HG02571 (cell line): ENCODE results near the gene RPSA.
"Not testable (repeated sequence)": the region's sequence is repeated elsewhere in the genome, so short reads cannot be mapped to it uniquely, and the experiment has no call there.

ENCODE experiments used
- ATAC-seq: cut with Tn5 transposase; IDR thresholded peaks from one replicate; pipeline ENCODE4 v1.9.1; 2021; ENCODE audit warnings: mild to moderate bottlenecking, moderate library complexity; ENCODE audit not compliant: unreplicated experiment

The RPSA gene

GRCh38 chr3:39406368-39407258 lies at the start of gene RPSA:
Gene RPSA, plus strand, starts transcription at chr3:39406720. Its CDS starts 934 bp downstream, at chr3:39407654.
- ATAC-seq, result peak; percentile 96

GRCh38 chr3:39358333-39358732 lies 48.2 kb upstream of the RPSA start:
- no peak for ATAC-seq

GRCh38 chr3:39361252-39361927 lies 45.1 kb upstream of the RPSA start:
- peak; percentile 68 for ATAC-seq

GRCh38 chr3:39362192-39362591 lies 44.3 kb upstream of the RPSA start:
- no peak for ATAC-seq

- no peak for ATAC-seq
Measured at GRCh38 chr3:39362812-39363211, 43.7 kb upstream of the RPSA start.

- ATAC-seq, result not testable (repeated sequence)
Measured at GRCh38 chr3:39370450-39370849, 36.1 kb upstream of the RPSA start.

GRCh38 chr3:39372833-39373232 lies 33.7 kb upstream of the RPSA start:
- no peak for ATAC-seq

GRCh38 chr3:39376959-39377634 lies 29.4 kb upstream of the RPSA start:
- no peak for ATAC-seq

- ATAC-seq, result peak; percentile 78
Measured at GRCh38 chr3:39378088-39378487, 28.4 kb upstream of the RPSA start.

GRCh38 chr3:39378957-39379777 lies 27.4 kb upstream of the RPSA start:
- ATAC-seq, result no peak

- no peak for ATAC-seq
Measured at GRCh38 chr3:39379778-39380155, 26.8 kb upstream of the RPSA start.

GRCh38 chr3:39381432-39381831 lies 25.1 kb upstream of the RPSA start:
- no peak for ATAC-seq

GRCh38 chr3:39383045-39383880 lies 23.3 kb upstream of the RPSA start, which contains the start of gene SLC25A38:
Gene SLC25A38, plus strand, starts transcription at chr3:39383370. Its CDS starts 355 bp downstream, at chr3:39383725.
- ATAC-seq, result peak; percentile 65

- peak; percentile 74 for ATAC-seq
Measured at GRCh38 chr3:39383881-39384664, 22.4 kb upstream of the RPSA start.

GRCh38 chr3:39384665-39385000 lies 21.9 kb upstream of the RPSA start:
- ATAC-seq, result no peak

- ATAC-seq, result no peak
Measured at GRCh38 chr3:39385456-39386090, 20.9 kb upstream of the RPSA start.

- ATAC-seq, result no peak
Measured at GRCh38 chr3:39386318-39386717, 20.2 kb upstream of the RPSA start.

- no peak for ATAC-seq
Measured at GRCh38 chr3:39387411-39387975, 19.0 kb upstream of the RPSA start.
